Hematopoietic multipotent progenitor cell treated with erythropoietin and hydrocortisone succinate and interleukin-3 and kit ligand, for 6 days (in vitro differentiated cells): ENCODE results near the gene SHISA2.

ENCODE experiments used
- DNase-seq: peaks from one replicate; pipeline ENCODE4 v3.0.0-alpha.2; 2015

The SHISA2 gene

GRCh38 chr13:26047040-26047439 lies 4.8 kb downstream of the SHISA2 start:
- no peak for DNase-seq

- DNase-seq = no peak
Observed at GRCh38 chr13:26046639-26047038, 5.2 kb downstream of the SHISA2 start.

- DNase-seq = no peak
Observed at GRCh38 chr13:26045142-26045541, 6.7 kb downstream of the SHISA2 start.

- no peak for DNase-seq
Observed at GRCh38 chr13:26042785-26043184, 9.0 kb downstream of the SHISA2 start.

- no peak for DNase-seq
Observed at GRCh38 chr13:26041444-26041843, 10.4 kb downstream of the SHISA2 start.

- DNase-seq = no peak
Observed at GRCh38 chr13:26038931-26039475, 12.8 kb downstream of the SHISA2 start.

- peak; percentile 48 for DNase-seq
Observed at GRCh38 chr13:26037302-26037701, 14.5 kb downstream of the SHISA2 start.

- no peak for DNase-seq
Observed at GRCh38 chr13:26036383-26036782, 15.4 kb downstream of the SHISA2 start.

- DNase-seq = no peak
Observed at GRCh38 chr13:26034018-26034417, 17.8 kb downstream of the SHISA2 start.

GRCh38 chr13:26030331-26030730 lies 21.5 kb downstream of the SHISA2 start:
- no peak for DNase-seq

GRCh38 chr13:26029581-26030136 lies 22.2 kb downstream of the SHISA2 start:
- no peak for DNase-seq

- DNase-seq = no peak
Observed at GRCh38 chr13:26026211-26026610, 25.6 kb downstream of the SHISA2 start.

GRCh38 chr13:26025771-26026170 lies 26.0 kb downstream of the SHISA2 start:
- DNase-seq = no peak

GRCh38 chr13:26025196-26025595 lies 26.6 kb downstream of the SHISA2 start:
- DNase-seq = no peak

- no peak for DNase-seq
Observed at GRCh38 chr13:26024558-26024957, 27.3 kb downstream of the SHISA2 start.

GRCh38 chr13:26022538-26023292 lies 29.1 kb downstream of the SHISA2 start:
- DNase-seq = no peak

- no peak for DNase-seq
Observed at GRCh38 chr13:26021956-26022355, 29.9 kb downstream of the SHISA2 start.

- DNase-seq = no peak
Observed at GRCh38 chr13:26021516-26021915, 30.3 kb downstream of the SHISA2 start.

- no peak for DNase-seq
Observed at GRCh38 chr13:26020891-26021290, 30.9 kb downstream of the SHISA2 start.

GRCh38 chr13:26019881-26020870 lies 31.6 kb downstream of the SHISA2 start:
- DNase-seq = peak; percentile 7

- no peak for DNase-seq
Observed at GRCh38 chr13:26019251-26019650, 32.6 kb downstream of the SHISA2 start.

GRCh38 chr13:26017932-26018665 lies 33.7 kb downstream of the SHISA2 start:
- no peak for DNase-seq
